IMR-90 (cell line): ENCODE measurements around the gene SERPINB8.

Experiments used
- BHLHE40 ChIP-seq: fragments of 150-350 bp; IDR thresholded peaks from 2 replicates; pipeline ENCODE4 v1.6.1; 2016; ENCODE audit warnings: mild to moderate bottlenecking, low read depth, low read length
- CHD1 ChIP-seq: IDR thresholded peaks from 2 replicates; pipeline ENCODE4 v1.6.1; 2012; ENCODE audit warnings: low read depth, low read length, improper control_type of control experiment
- FOS ChIP-seq: fragments of 150-350 bp; IDR thresholded peaks from 2 replicates; pipeline ENCODE4 v1.6.1; 2016; ENCODE audit warnings: low read depth, low read length
- MAZ ChIP-seq: IDR thresholded peaks from 2 replicates; pipeline ENCODE4 v1.6.1; 2012; ENCODE audit warnings: low read depth, mild to moderate bottlenecking, low read length, improper control_type of control experiment, moderate library complexity, borderline replicate concordance
- POLR2A ChIP-seq: IDR thresholded peaks from 2 replicates; pipeline ENCODE4 v1.6.1; 2012; ENCODE audit warnings: mild to moderate bottlenecking, low read depth, low read length
- RAD21 ChIP-seq: IDR thresholded peaks from 2 replicates; pipeline ENCODE4 v1.6.1; 2012; ENCODE audit warnings: low read length, improper control_type of control experiment
- RCOR1 ChIP-seq: IDR thresholded peaks from 2 replicates; pipeline ENCODE4 v1.6.1; 2012; ENCODE audit warnings: mild to moderate bottlenecking, low read length, improper control_type of control experiment; ENCODE audit not compliant: insufficient replicate concordance
- RFX5 ChIP-seq: IDR thresholded peaks from 2 replicates; pipeline ENCODE4 v1.8.0; 2012; ENCODE audit warnings: low read depth, mild to moderate bottlenecking, low read length, moderate library complexity
- USF2 ChIP-seq: fragments of 150-350 bp; IDR thresholded peaks from 2 replicates; pipeline ENCODE4 v1.6.1; 2017; ENCODE audit warnings: mild to moderate bottlenecking, antibody characterized with exemption, low read length, low read depth
- TF ChIP-seq, protein P1 (sequence below): conservative IDR thresholded peaks from 2 replicates; pipeline ENCODE4 v1.5.1; 2012; ENCODE audit warnings: mild to moderate bottlenecking, low read depth, low read length, improper control_type of control experiment

DNA sequence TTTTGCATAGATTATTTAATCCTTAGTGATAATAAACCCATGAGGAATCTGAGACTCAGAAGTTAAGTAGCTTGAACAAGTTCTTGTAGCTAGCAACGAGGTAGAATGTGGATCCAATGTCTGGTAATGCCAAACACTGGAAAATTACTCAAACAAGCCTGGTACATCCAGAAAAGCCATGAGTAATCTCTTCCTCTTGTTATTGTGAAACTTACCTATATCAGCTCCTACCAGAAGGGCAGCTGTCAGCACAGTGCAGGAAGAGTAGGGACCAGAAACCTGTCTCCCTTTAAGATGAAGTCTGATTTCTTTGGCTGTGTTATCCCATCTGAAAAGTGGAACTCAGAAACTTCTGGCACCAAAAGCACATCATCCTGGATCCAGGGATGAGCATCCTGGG is 7.7 kb upstream of the SERPINB8 start:
- no peak for TF ChIP-seq MAZ
- TF ChIP-seq, protein P1, sequence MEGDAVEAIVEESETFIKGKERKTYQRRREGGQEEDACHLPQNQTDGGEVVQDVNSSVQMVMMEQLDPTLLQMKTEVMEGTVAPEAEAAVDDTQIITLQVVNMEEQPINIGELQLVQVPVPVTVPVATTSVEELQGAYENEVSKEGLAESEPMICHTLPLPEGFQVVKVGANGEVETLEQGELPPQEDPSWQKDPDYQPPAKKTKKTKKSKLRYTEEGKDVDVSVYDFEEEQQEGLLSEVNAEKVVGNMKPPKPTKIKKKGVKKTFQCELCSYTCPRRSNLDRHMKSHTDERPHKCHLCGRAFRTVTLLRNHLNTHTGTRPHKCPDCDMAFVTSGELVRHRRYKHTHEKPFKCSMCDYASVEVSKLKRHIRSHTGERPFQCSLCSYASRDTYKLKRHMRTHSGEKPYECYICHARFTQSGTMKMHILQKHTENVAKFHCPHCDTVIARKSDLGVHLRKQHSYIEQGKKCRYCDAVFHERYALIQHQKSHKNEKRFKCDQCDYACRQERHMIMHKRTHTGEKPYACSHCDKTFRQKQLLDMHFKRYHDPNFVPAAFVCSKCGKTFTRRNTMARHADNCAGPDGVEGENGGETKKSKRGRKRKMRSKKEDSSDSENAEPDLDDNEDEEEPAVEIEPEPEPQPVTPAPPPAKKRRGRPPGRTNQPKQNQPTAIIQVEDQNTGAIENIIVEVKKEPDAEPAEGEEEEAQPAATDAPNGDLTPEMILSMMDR, result no peak
- no peak for TF ChIP-seq RCOR1
- TF ChIP-seq USF2, result no peak
- no peak for TF ChIP-seq RAD21
- TF ChIP-seq POLR2A, result no peak
- no peak for TF ChIP-seq FOS
- no peak for TF ChIP-seq RFX5
- no peak for TF ChIP-seq CHD1
- no peak for TF ChIP-seq BHLHE40
